ENCODE data around the gene ABCB1. TPM values are rescaled to one million over a fixed set of nuclear protein-coding genes. Genes with fewer than 3 reads are reported as not detected.

ABCB1 gene
- total and polyA plus RNA-seq, 4 donors = 1.5 to 4.9 (median 2.6) TPM

DNA sequence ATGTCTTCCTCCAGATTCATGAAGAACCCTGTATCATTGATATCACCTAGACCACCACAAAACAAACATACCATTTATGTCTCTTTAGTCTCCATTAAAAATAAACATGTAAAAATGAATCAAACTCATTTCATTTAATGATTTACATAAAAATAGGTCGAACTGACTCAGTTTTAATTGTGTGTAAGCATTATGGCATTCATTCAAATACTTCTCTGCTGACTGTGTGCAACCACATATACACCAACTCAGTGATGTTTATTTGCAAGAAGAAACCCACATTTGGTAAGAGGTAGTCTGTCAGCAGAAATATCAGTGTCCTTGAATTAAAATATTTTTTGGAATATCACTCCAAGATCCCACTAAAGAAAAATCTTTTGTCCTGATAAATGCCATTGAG lies 30.5 kb downstream of the ABCB1 start:
- WGBS, 2 donors = 48 to 64% methylated on average over 1 of the region's 1 CpG
- TF ChIP-seq, protein P1, sequence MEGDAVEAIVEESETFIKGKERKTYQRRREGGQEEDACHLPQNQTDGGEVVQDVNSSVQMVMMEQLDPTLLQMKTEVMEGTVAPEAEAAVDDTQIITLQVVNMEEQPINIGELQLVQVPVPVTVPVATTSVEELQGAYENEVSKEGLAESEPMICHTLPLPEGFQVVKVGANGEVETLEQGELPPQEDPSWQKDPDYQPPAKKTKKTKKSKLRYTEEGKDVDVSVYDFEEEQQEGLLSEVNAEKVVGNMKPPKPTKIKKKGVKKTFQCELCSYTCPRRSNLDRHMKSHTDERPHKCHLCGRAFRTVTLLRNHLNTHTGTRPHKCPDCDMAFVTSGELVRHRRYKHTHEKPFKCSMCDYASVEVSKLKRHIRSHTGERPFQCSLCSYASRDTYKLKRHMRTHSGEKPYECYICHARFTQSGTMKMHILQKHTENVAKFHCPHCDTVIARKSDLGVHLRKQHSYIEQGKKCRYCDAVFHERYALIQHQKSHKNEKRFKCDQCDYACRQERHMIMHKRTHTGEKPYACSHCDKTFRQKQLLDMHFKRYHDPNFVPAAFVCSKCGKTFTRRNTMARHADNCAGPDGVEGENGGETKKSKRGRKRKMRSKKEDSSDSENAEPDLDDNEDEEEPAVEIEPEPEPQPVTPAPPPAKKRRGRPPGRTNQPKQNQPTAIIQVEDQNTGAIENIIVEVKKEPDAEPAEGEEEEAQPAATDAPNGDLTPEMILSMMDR (IDR thresholded peaks at IDR 0.05; ENCODE audit: control extremely low read depth, extremely low read depth) = no peak
- no peak overlapping the region for H3K4me3 ChIP-seq
- H3K27ac ChIP-seq (ENCODE audit: low read depth in 1 of 2, low read length in 1 of 2) = no peak overlapping the region
- no peak for ATAC-seq (ENCODE audit: insufficient read depth, low FRiP score)
- no peak overlapping the region for H3K9ac ChIP-seq (ENCODE audit: insufficient read depth in 1 of 2, low read length in 2 of 2)
- no peaks in the 10 kb centered on the region for H3K36me3 ChIP-seq (ENCODE audit: control insufficient read depth in 4 of 4, insufficient read depth in 4 of 4, low read length in 4 of 4)
- DNase-seq = no peak
- no peaks in the 10 kb centered on the region for H3K27me3 ChIP-seq (ENCODE audit: control insufficient read depth in 3 of 3, insufficient read depth in 3 of 3, low read length in 2 of 3)
- no peaks in the 10 kb centered on the region for H3K9me3 ChIP-seq (ENCODE audit: control insufficient read depth in 4 of 4, insufficient read depth in 3 of 4, low read length in 3 of 4)
- no peaks in the 10 kb centered on the region for H3K4me1 ChIP-seq (ENCODE audit: control insufficient read depth in 5 of 5, insufficient read depth in 5 of 5, low read length in 5 of 5)

DNA sequence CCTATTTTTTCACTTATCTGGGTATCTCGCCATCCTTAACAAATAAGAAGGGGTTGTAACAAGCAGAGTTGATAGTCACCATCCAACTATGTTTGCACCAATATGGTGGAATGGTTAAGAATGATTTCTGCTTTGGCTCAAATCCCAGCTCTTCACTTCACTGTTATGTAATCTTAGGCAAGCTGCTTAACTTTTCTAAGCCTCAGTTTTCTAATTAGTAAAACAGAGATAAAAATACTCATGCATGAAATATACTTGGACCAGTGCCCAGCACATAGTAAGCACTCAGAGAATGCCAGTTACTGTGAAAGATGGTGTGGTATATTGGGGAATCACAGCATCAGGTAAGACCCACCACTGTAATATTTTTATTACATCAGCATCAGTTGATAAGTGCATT lies 33.6 kb downstream of the ABCB1 start:
- no peaks in the 10 kb centered on the region for H3K36me3 ChIP-seq (ENCODE audit: control insufficient read depth in 4 of 4, insufficient read depth in 4 of 4, low read length in 4 of 4)
- no peaks in the 10 kb centered on the region for H3K27me3 ChIP-seq (ENCODE audit: control insufficient read depth in 3 of 3, insufficient read depth in 3 of 3, low read length in 2 of 3)
- H3K4me1 ChIP-seq (ENCODE audit: control insufficient read depth in 5 of 5, insufficient read depth in 5 of 5, low read length in 5 of 5) = no peaks in the 10 kb centered on the region
- no peak overlapping the region for H3K4me3 ChIP-seq
- no peaks in the 10 kb centered on the region for H3K9me3 ChIP-seq (ENCODE audit: control insufficient read depth in 4 of 4, insufficient read depth in 3 of 4, low read length in 3 of 4)
- TF ChIP-seq, protein P1 (IDR thresholded peaks at IDR 0.05; ENCODE audit: control extremely low read depth, extremely low read depth) = no peak
- ATAC-seq (ENCODE audit: insufficient read depth, low FRiP score) = no peak
- DNase-seq = no peak
- no peak overlapping the region for H3K27ac ChIP-seq (ENCODE audit: low read depth in 1 of 2, low read length in 1 of 2)
- WGBS, 2 donors = 84 to 92% methylated on average over 1 of the region's 1 CpG
- no peak overlapping the region for H3K9ac ChIP-seq (ENCODE audit: insufficient read depth in 1 of 2, low read length in 2 of 2)

DNA sequence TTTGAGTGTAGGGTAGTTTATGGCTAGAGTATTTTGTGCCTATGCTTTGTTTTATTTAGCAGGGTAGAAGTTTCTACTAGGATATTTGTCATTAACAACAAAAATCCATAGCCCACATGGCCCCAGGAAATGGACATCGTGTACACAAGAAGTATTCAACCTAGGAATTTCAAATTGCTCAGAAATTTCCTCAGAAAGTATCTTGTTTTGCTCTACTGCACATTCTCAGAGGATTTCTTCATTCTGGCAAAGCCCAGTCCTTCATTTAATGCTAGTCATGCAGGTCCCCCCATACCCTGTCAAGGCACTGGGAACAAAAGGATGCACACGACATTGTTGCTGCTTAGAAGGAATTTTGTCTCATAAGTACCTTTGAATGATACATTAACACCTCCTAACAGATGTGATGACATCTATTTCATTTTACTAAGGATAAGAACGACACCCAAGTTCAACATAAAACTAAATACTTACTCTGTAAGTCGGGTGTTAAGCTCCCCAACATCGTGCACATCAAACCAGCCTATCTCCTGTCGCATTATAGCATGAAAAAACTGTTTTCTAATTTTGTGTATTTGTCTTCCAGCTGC lies 34.3 kb downstream of the ABCB1 start:
- H3K9ac ChIP-seq (ENCODE audit: insufficient read depth in 1 of 2, low read length in 2 of 2) = no peak overlapping the region
- H3K9me3 ChIP-seq (ENCODE audit: control insufficient read depth in 4 of 4, insufficient read depth in 3 of 4, low read length in 3 of 4) = no peaks in the 10 kb centered on the region
- TF ChIP-seq, protein P1 (IDR thresholded peaks at IDR 0.05; ENCODE audit: control extremely low read depth, extremely low read depth) = no peak
- no peaks in the 10 kb centered on the region for H3K36me3 ChIP-seq (ENCODE audit: control insufficient read depth in 4 of 4, insufficient read depth in 4 of 4, low read length in 4 of 4)
- no peak overlapping the region for H3K27ac ChIP-seq (ENCODE audit: low read depth in 1 of 2, low read length in 1 of 2)
- no peaks in the 10 kb centered on the region for H3K4me1 ChIP-seq (ENCODE audit: control insufficient read depth in 5 of 5, insufficient read depth in 5 of 5, low read length in 5 of 5)
- no peak overlapping the region for H3K4me3 ChIP-seq
- DNase-seq = no peak
- WGBS, 2 donors = 90 to 92% methylated on average over 6 of the region's 6 CpGs
- no peaks in the 10 kb centered on the region for H3K27me3 ChIP-seq (ENCODE audit: control insufficient read depth in 3 of 3, insufficient read depth in 3 of 3, low read length in 2 of 3)
- ATAC-seq (ENCODE audit: insufficient read depth, low FRiP score) = no peak

- Histone ChIP-seq H3K4me1 (ENCODE audit: control insufficient read depth in 5 of 5, insufficient read depth in 5 of 5, low read length in 5 of 5) (no peaks in the 10 kb centered on the region), H3K9me3 (ENCODE audit: control insufficient read depth in 4 of 4, insufficient read depth in 3 of 4, low read length in 3 of 4) (no peaks in the 10 kb centered on the region), H3K27me3 (ENCODE audit: control insufficient read depth in 3 of 3, insufficient read depth in 3 of 3, low read length in 2 of 3) (no peaks in the 10 kb centered on the region), H3K27ac (ENCODE audit: low read depth in 1 of 2, low read length in 1 of 2) (no peak overlapping the region), H3K4me3 (no peak overlapping the region), H3K36me3 (ENCODE audit: control insufficient read depth in 4 of 4, insufficient read depth in 4 of 4, low read length in 4 of 4) (no peaks in the 10 kb centered on the region), H3K9ac (ENCODE audit: insufficient read depth in 1 of 2, low read length in 2 of 2) (no peak overlapping the region)
- TF ChIP-seq, protein P1 (IDR thresholded peaks at IDR 0.05; ENCODE audit: control extremely low read depth, extremely low read depth) = no peak
- 69 to 70% methylated on average over 3 of the region's 3 CpGs for WGBS, 2 donors
- ATAC-seq (ENCODE audit: insufficient read depth, low FRiP score) (no peak), DNase-seq (no peak)
Observed at GRCh38 chr7:87565877-87566276, 34.8 kb downstream of the ABCB1 start.
